ENCODE data around the gene CAMSAP3.

Gene CAMSAP3

GRCh38 chr19:7654401-7654800, 58.7 kb downstream of the CAMSAP3 start:
- no peak for DNase-seq

- DNase-seq = peak; percentile 84 to 93 (median 90)
Observed at GRCh38 chr19:7655581-7655980, 59.9 kb downstream of the CAMSAP3 start.

DNA sequence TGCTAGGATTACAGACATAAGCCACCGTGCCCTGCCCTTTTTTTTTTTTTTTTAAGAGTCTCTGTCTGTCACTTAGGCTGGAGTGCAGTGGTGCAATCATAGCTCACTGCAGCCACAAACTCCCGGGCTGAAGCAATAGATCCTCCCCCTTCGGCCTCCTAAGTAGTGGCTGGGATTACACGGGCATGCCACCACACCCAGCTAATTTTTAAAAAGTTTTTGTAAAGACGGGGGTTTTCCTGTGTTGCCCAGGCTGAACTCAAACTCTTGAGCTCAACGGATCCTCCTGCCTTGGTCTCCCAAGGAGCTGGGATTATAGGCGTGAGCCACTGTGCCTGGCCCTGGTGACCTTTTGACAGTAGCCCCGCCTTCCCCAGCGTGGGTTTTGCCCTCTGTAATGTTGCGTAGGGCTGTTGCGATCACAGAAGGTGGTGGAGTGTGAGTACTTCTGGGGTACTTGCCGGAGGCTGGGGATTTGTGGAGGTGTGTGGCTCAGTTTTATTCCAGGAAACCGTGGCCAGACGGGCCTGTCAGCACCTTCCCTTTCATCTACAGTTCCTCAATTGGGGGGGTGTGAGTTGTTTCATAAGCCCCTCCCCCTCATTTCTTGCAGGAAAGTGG, 61.6 kb downstream of the CAMSAP3 start:
- peak; percentile 91 to 95 (median 95) for DNase-seq

- peak; percentile 36 to 68 (median 59) for DNase-seq
Observed at GRCh38 chr19:7658219-7658686, 62.6 kb downstream of the CAMSAP3 start.

- peak; percentile 35 to 52 (median 44) for DNase-seq
Observed at GRCh38 chr19:7661744-7662538, 66.3 kb downstream of the CAMSAP3 start.

- no peak for DNase-seq
Observed at GRCh38 chr19:7662657-7663056, 67.0 kb downstream of the CAMSAP3 start.

DNA sequence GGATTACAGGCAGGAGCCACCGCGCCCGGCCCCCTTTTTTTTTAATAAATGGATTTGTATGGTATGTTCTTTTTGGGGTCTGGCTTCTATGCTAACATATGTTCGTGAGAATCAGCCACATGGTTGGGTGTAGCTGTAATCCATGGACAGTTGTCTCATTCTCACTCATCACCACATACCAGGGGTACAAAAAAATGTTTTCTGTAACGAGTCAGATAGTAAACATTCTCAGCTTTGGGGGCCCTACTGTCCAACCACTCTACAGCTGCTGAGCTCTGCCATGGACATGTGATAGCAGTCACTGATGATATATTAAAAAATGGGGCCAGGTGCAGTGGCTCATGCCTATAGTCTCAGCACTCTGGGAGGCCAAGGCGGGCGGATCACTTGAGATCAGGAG, 68.0 kb downstream of the CAMSAP3 start:
- no peak for DNase-seq

DNA sequence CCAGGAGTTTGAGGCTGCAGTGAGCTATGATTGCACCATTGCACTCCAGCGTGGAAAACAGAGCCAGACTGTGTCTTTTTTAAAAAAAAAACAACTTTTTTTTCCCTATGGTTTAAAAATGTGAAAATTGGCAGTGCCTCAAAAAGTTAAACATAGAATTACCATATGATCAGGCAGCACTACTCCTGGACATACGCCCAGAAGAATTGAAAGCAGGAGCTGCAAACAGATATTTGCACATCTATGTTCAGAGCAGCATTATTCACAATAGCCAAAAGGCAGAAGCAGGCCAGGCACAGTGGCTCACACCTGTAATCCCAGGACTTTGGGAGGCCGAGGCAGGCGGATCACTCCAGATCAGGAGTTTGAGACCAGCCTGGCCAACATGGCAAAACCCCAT, 69.4 kb downstream of the CAMSAP3 start:
- DNase-seq = no peak

Data from suppressor macrophage treated with lipopolysaccharide for 1 hour (primary cell).